ENCODE results near the gene SH2B3.

The SH2B3 gene

GRCh38 chr12:111429828-111430432, 24.2 kb downstream of the SH2B3 start:
- Histone ChIP-seq H3K9me3 (ENCODE audit: control insufficient read depth in 2 of 2, low read length in 2 of 2) (no peaks in the 10 kb centered on the region), H3K4me3 (ENCODE audit: low read length in 2 of 2) (no peak overlapping the region), H3K9ac (ENCODE audit: low read length in 2 of 2) (no peak overlapping the region), H3K27ac (ENCODE audit: low read length) (peak overlapping the region; percentile 24), H3K27me3 (ENCODE audit: control insufficient read depth in 1 of 2, insufficient read depth in 2 of 2, low read length in 2 of 2) (no peaks in the 10 kb centered on the region), H3K4me1 (ENCODE audit: control insufficient read depth, insufficient read depth, low read length) (peaks cover 36% of the 10 kb centered on the region), H3K36me3 (ENCODE audit: control insufficient read depth in 2 of 2, insufficient read depth in 2 of 2, low read length in 2 of 2) (peaks cover 0 to 2% of the 10 kb centered on the region in 2 donors)

DNA sequence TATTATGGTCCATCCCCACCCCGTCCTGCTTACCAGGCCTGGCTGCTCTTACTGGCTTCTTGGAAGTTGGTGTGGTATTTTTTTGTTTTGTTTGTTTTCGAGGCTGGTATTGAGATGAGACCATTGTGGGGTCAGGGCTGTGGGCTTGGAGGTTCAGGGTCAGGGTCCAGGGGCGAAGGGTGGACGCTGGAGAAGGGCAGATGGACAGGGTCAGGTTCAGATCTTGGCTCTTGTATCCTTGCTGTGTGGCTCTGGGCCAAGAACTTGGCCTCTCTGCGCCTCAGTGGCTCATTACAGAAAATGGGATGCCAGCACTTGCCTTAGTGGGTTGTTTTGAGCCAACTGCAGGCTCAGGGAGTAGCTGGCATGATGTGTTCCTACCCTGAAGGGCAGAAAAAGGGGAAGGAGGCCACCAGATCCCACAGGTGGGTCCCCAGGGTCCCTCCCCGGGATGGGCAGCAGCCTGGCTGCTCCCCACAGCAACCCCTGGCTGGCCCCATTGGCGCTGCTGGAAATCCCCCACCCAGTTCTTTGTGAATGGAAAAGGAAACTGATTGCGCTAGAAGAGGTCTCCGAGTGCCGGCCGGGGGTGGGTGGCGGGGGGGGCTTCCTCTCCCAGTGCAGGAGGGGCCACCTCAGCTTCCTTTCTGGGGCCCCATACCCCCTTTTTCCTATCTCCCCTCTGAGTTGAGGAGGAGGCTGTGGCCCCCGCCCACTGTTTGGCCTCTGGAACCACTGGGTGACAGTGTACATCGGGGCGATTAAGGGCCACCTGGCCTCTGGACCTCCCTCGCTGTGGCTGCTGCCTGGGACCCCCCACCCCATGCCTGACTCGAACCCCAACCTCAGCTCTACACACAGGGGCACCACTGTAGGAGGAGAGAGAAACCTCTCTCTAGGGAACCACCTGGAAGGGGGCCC, 25.0 kb downstream of the SH2B3 start:
- peak overlapping the region; percentile 24 for H3K27ac ChIP-seq (ENCODE audit: low read length)
- peak overlapping the region in 1 of 2 donors; percentile 22 for H3K9ac ChIP-seq (ENCODE audit: low read length in 2 of 2)
- peak overlapping the region in 1 of 2 donors; percentile 15 for H3K4me3 ChIP-seq (ENCODE audit: low read length in 2 of 2)
- H3K4me1 ChIP-seq (ENCODE audit: control insufficient read depth, insufficient read depth, low read length), result peaks cover 41% of the 10 kb centered on the region
- no peaks in the 10 kb centered on the region for H3K9me3 ChIP-seq (ENCODE audit: control insufficient read depth in 2 of 2, low read length in 2 of 2)
- H3K36me3 ChIP-seq (ENCODE audit: control insufficient read depth in 2 of 2, insufficient read depth in 2 of 2, low read length in 2 of 2), result peaks cover 0 to 2% of the 10 kb centered on the region in 2 donors
- H3K27me3 ChIP-seq (ENCODE audit: control insufficient read depth in 1 of 2, insufficient read depth in 2 of 2, low read length in 2 of 2), result no peaks in the 10 kb centered on the region

DNA sequence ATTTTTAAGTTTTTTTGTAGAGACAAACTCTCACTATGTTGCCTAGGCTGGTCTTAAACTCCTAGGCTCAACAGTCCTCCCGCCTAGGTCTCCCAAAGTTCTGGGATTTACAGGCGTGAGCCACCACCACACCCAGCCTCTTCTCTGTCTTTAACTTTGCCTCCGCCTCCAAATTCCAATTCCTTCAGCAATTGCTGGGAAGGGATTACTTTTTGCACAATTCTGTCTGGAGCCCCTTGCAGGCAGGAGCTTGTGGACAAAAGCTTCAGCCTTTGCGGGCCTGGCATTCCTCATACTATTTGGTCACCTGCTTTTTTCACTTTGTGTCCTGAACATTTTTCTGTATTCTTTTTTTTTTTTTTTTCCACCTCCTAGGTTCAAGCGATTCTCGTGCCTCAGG, 26.0 kb downstream of the SH2B3 start:
- H3K4me3 ChIP-seq (ENCODE audit: low read length in 2 of 2), result no peak overlapping the region
- no peak overlapping the region for H3K9ac ChIP-seq (ENCODE audit: low read length in 2 of 2)
- H3K9me3 ChIP-seq (ENCODE audit: control insufficient read depth in 2 of 2, low read length in 2 of 2), result no peaks in the 10 kb centered on the region
- no peaks in the 10 kb centered on the region for H3K36me3 ChIP-seq (ENCODE audit: control insufficient read depth in 2 of 2, insufficient read depth in 2 of 2, low read length in 2 of 2)
- H3K27ac ChIP-seq (ENCODE audit: low read length), result no peak overlapping the region
- peaks cover 49% of the 10 kb centered on the region for H3K4me1 ChIP-seq (ENCODE audit: control insufficient read depth, insufficient read depth, low read length)
- H3K27me3 ChIP-seq (ENCODE audit: control insufficient read depth in 1 of 2, insufficient read depth in 2 of 2, low read length in 2 of 2), result no peaks in the 10 kb centered on the region

- H3K27ac ChIP-seq (ENCODE audit: low read length), result peak overlapping the region; percentile 41
- peaks cover 48% of the 10 kb centered on the region for H3K4me1 ChIP-seq (ENCODE audit: control insufficient read depth, insufficient read depth, low read length)
- peak overlapping the region in 1 of 2 donors; percentile 23 for H3K9ac ChIP-seq (ENCODE audit: low read length in 2 of 2)
- H3K27me3 ChIP-seq (ENCODE audit: control insufficient read depth in 1 of 2, insufficient read depth in 2 of 2, low read length in 2 of 2), result no peaks in the 10 kb centered on the region
- H3K4me3 ChIP-seq (ENCODE audit: low read length in 2 of 2), result peak overlapping the region in 1 of 2 donors; percentile 62
- H3K9me3 ChIP-seq (ENCODE audit: control insufficient read depth in 2 of 2, low read length in 2 of 2), result no peaks in the 10 kb centered on the region
- no peaks in the 10 kb centered on the region for H3K36me3 ChIP-seq (ENCODE audit: control insufficient read depth in 2 of 2, insufficient read depth in 2 of 2, low read length in 2 of 2)
Observed at GRCh38 chr12:111434049-111434448, 28.3 kb downstream of the SH2B3 start.

- Histone ChIP-seq H3K27me3 (ENCODE audit: control insufficient read depth in 1 of 2, insufficient read depth in 2 of 2, low read length in 2 of 2) (no peaks in the 10 kb centered on the region), H3K9ac (ENCODE audit: low read length in 2 of 2) (peak overlapping the region; percentile 23 to 51), H3K27ac (ENCODE audit: low read length) (peak overlapping the region; percentile 41), H3K4me3 (ENCODE audit: low read length in 2 of 2) (peak overlapping the region; percentile 17 to 62), H3K9me3 (ENCODE audit: control insufficient read depth in 2 of 2, low read length in 2 of 2) (no peaks in the 10 kb centered on the region), H3K4me1 (ENCODE audit: control insufficient read depth, insufficient read depth, low read length) (peaks cover 49% of the 10 kb centered on the region), H3K36me3 (ENCODE audit: control insufficient read depth in 2 of 2, insufficient read depth in 2 of 2, low read length in 2 of 2) (no peaks in the 10 kb centered on the region)
Observed at GRCh38 chr12:111434680-111435338, 29.1 kb downstream of the SH2B3 start.

GRCh38 chr12:111435661-111436201, 30.0 kb downstream of the SH2B3 start:
- Histone ChIP-seq H3K4me3 (ENCODE audit: low read length in 2 of 2) (no peak overlapping the region), H3K9ac (ENCODE audit: low read length in 2 of 2) (no peak overlapping the region), H3K27me3 (ENCODE audit: control insufficient read depth in 1 of 2, insufficient read depth in 2 of 2, low read length in 2 of 2) (no peaks in the 10 kb centered on the region), H3K27ac (ENCODE audit: low read length) (peak overlapping the region; percentile 24), H3K9me3 (ENCODE audit: control insufficient read depth in 2 of 2, low read length in 2 of 2) (no peaks in the 10 kb centered on the region), H3K4me1 (ENCODE audit: control insufficient read depth, insufficient read depth, low read length) (peaks cover 43% of the 10 kb centered on the region), H3K36me3 (ENCODE audit: control insufficient read depth in 2 of 2, insufficient read depth in 2 of 2, low read length in 2 of 2) (no peaks in the 10 kb centered on the region)

GRCh38 chr12:111436266-111436665, 30.5 kb downstream of the SH2B3 start:
- Histone ChIP-seq H3K4me1 (ENCODE audit: control insufficient read depth, insufficient read depth, low read length) (peaks cover 39% of the 10 kb centered on the region), H3K4me3 (ENCODE audit: low read length in 2 of 2) (no peak overlapping the region), H3K9ac (ENCODE audit: low read length in 2 of 2) (no peak overlapping the region), H3K27me3 (ENCODE audit: control insufficient read depth in 1 of 2, insufficient read depth in 2 of 2, low read length in 2 of 2) (no peaks in the 10 kb centered on the region), H3K27ac (ENCODE audit: low read length) (peak overlapping the region; percentile 24), H3K36me3 (ENCODE audit: control insufficient read depth in 2 of 2, insufficient read depth in 2 of 2, low read length in 2 of 2) (no peaks in the 10 kb centered on the region), H3K9me3 (ENCODE audit: control insufficient read depth in 2 of 2, low read length in 2 of 2) (no peaks in the 10 kb centered on the region)

DNA sequence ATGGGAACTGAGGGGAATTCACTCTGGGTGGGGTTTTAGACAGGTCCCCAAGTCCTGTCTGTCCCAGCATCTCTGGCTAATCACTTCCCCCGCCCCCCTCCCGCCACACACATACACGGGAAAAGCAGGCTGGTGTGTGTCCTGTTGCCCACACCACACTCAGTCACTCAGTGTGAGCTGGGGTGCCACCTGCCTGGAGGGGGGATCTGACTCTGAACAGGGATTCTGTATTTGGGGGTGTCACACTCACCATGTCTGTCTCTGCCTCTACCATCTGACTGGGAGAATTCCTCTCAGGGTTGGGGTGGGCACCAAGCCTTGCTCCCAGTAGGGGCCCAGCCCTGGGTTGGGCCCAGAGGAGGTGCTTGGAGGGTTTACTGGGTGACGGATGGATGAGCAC, 31.1 kb downstream of the SH2B3 start:
- Histone ChIP-seq H3K9me3 (ENCODE audit: control insufficient read depth in 2 of 2, low read length in 2 of 2) (no peaks in the 10 kb centered on the region), H3K27ac (ENCODE audit: low read length) (no peak overlapping the region), H3K4me1 (ENCODE audit: control insufficient read depth, insufficient read depth, low read length) (peaks cover 39% of the 10 kb centered on the region), H3K9ac (ENCODE audit: low read length in 2 of 2) (no peak overlapping the region), H3K4me3 (ENCODE audit: low read length in 2 of 2) (no peak overlapping the region), H3K27me3 (ENCODE audit: control insufficient read depth in 1 of 2, insufficient read depth in 2 of 2, low read length in 2 of 2) (no peaks in the 10 kb centered on the region), H3K36me3 (ENCODE audit: control insufficient read depth in 2 of 2, insufficient read depth in 2 of 2, low read length in 2 of 2) (no peaks in the 10 kb centered on the region)

DNA sequence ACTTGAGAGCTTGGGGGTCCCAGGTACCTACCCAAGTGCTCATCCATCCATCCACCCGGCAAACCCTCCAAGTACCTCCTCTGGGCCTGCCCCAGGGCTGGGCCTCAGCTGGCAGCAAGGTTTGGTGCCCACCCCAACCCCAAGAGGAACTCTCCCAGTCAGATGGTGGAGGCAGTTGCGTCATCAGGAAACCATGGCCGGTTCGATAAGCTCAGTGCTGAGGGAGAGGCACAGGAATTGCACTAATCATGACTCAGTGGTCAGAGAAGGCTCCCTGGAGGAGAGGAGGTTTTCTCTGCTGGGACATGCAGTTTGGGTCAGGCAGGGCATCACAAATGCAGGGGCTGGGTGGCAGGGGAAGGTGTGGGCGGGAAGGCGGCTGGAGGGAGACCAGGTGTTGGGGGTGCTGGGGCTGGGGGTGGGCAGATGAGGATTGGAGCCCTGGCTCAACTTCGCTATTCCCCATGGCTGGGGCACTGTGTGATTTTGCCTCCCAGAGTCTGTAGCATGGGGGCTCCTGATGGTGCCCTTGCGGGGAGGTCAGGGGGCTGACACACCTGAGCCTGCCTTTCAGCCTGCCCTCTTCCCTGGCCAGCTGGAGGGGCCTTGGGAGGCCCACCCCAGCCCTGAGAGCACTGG, 32.2 kb downstream of the SH2B3 start:
- no peaks in the 10 kb centered on the region for H3K27me3 ChIP-seq (ENCODE audit: control insufficient read depth in 1 of 2, insufficient read depth in 2 of 2, low read length in 2 of 2)
- H3K36me3 ChIP-seq (ENCODE audit: control insufficient read depth in 2 of 2, insufficient read depth in 2 of 2, low read length in 2 of 2), result peaks cover 0 to 5% of the 10 kb centered on the region in 2 donors
- H3K9ac ChIP-seq (ENCODE audit: low read length in 2 of 2), result peak overlapping the region in 1 of 2 donors; percentile 7
- H3K4me3 ChIP-seq (ENCODE audit: low read length in 2 of 2), result no peak overlapping the region
- peaks cover 40% of the 10 kb centered on the region for H3K4me1 ChIP-seq (ENCODE audit: control insufficient read depth, insufficient read depth, low read length)
- no peaks in the 10 kb centered on the region for H3K9me3 ChIP-seq (ENCODE audit: control insufficient read depth in 2 of 2, low read length in 2 of 2)
- no peak overlapping the region for H3K27ac ChIP-seq (ENCODE audit: low read length)

DNA sequence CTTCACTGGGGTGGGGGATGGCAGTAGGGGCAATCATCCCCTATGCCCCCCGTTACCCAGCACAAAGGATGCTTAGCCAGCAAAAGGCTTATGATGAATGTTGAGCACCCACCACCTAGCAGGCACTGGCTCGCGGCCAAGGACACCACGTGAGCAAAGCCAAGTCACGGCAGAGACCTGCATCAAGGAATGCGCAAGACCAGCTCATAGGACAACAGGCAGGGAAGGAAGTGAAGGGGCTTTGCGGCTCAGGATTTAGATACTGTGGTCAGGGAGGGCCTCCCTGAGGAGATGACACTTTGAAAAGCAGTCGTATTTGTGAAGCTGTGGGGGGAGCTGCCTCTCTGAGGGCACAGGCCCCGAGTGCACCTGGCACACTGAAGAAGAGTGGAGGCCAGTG, 32.8 kb downstream of the SH2B3 start:
- Histone ChIP-seq H3K36me3 (ENCODE audit: control insufficient read depth in 2 of 2, insufficient read depth in 2 of 2, low read length in 2 of 2) (peaks cover 5 to 8% of the 10 kb centered on the region in 2 donors), H3K4me1 (ENCODE audit: control insufficient read depth, insufficient read depth, low read length) (peaks cover 42% of the 10 kb centered on the region), H3K27me3 (ENCODE audit: control insufficient read depth in 1 of 2, insufficient read depth in 2 of 2, low read length in 2 of 2) (no peaks in the 10 kb centered on the region), H3K4me3 (ENCODE audit: low read length in 2 of 2) (no peak overlapping the region), H3K27ac (ENCODE audit: low read length) (no peak overlapping the region), H3K9me3 (ENCODE audit: control insufficient read depth in 2 of 2, low read length in 2 of 2) (no peaks in the 10 kb centered on the region), H3K9ac (ENCODE audit: low read length in 2 of 2) (peak overlapping the region in 1 of 2 donors; percentile 7)
